ENCODE results near the gene MS4A14. TPM values are rescaled to one million over a fixed set of nuclear protein-coding genes. Genes with fewer than 3 reads are reported as not detected.
"Not testable (repeated sequence)": the region's sequence is repeated elsewhere in the genome, so short reads cannot be mapped to it uniquely, and the experiment has no call there.

The MS4A14 gene
- total RNA-seq, 6 donors from 2014 or later, result 4.0 to 35.6 (median 8.6) TPM

GRCh38 chr11:60431251-60431650 lies 35.0 kb downstream of the MS4A14 start:
- Histone ChIP-seq H3K27ac (no peak overlapping the region), H3K36me3 (no peaks in the 10 kb centered on the region), H3K4me3 (no peak overlapping the region), H3K27me3 (no peaks in the 10 kb centered on the region), H3K9me3 (no peaks in the 10 kb centered on the region), H3K4me1 (no peaks in the 10 kb centered on the region)
- no peak for ATAC-seq (ENCODE audit: low FRiP score in 2 of 2)
- TF ChIP-seq POLR2A (IDR thresholded peaks at IDR 0.05) (no peak), EP300 (IDR thresholded peaks at IDR 0.05) (no peak), POLR2AphosphoS5 (IDR thresholded peaks at IDR 0.05) (no peak)
- DNase-seq, result no peak
- 65% methylated on average over 2 of the region's 2 CpGs for WGBS, 2 donors

- H3K27ac ChIP-seq, result no peak overlapping the region
- DNase-seq (no peak), ATAC-seq (ENCODE audit: low FRiP score in 2 of 2) (no peak)
- TF ChIP-seq POLR2AphosphoS5 (IDR thresholded peaks at IDR 0.05) (no peak), POLR2A (IDR thresholded peaks at IDR 0.05) (no peak), EP300 (IDR thresholded peaks at IDR 0.05) (no peak)
- TF ChIP-seq, protein P1, sequence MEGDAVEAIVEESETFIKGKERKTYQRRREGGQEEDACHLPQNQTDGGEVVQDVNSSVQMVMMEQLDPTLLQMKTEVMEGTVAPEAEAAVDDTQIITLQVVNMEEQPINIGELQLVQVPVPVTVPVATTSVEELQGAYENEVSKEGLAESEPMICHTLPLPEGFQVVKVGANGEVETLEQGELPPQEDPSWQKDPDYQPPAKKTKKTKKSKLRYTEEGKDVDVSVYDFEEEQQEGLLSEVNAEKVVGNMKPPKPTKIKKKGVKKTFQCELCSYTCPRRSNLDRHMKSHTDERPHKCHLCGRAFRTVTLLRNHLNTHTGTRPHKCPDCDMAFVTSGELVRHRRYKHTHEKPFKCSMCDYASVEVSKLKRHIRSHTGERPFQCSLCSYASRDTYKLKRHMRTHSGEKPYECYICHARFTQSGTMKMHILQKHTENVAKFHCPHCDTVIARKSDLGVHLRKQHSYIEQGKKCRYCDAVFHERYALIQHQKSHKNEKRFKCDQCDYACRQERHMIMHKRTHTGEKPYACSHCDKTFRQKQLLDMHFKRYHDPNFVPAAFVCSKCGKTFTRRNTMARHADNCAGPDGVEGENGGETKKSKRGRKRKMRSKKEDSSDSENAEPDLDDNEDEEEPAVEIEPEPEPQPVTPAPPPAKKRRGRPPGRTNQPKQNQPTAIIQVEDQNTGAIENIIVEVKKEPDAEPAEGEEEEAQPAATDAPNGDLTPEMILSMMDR (IDR thresholded peaks at IDR 0.05), result no peak
- no peak overlapping the region for H3K4me3 ChIP-seq
- H3K36me3 ChIP-seq, result no peaks in the 10 kb centered on the region
- H3K9me3 ChIP-seq, result no peaks in the 10 kb centered on the region
- no peaks in the 10 kb centered on the region for H3K4me1 ChIP-seq
- no peaks in the 10 kb centered on the region for H3K27me3 ChIP-seq
- WGBS, 2 donors, result 71 to 75% methylated on average over 4 of the region's 4 CpGs
These were observed 37.1 kb downstream of the MS4A14 start for GRCh38 chr11:60433401-60433800.

GRCh38 chr11:60447070-60447469 lies 50.8 kb downstream of the MS4A14 start:
- ATAC-seq (ENCODE audit: low FRiP score in 2 of 2) (no peak), DNase-seq (no peak)
- Histone ChIP-seq H3K9me3 (peaks cover 0 to 3% (median 0%) of the 10 kb centered on the region in 4 donors), H3K27me3 (no peaks in the 10 kb centered on the region), H3K27ac (no peak overlapping the region), H3K4me3 (no peak overlapping the region), H3K36me3 (no peaks in the 10 kb centered on the region), H3K4me1 (peaks cover 0 to 6% (median 0%) of the 10 kb centered on the region in 4 donors)
- TF ChIP-seq, protein P1 (IDR thresholded peaks at IDR 0.05), result no peak
- no peak for TF ChIP-seq POLR2A (IDR thresholded peaks at IDR 0.05)
- TF ChIP-seq POLR2AphosphoS5 (IDR thresholded peaks at IDR 0.05), result no peak
- TF ChIP-seq EP300 (IDR thresholded peaks at IDR 0.05), result no peak

GRCh38 chr11:60447846-60448245 lies 51.6 kb downstream of the MS4A14 start:
- TF ChIP-seq, protein P1 (IDR thresholded peaks at IDR 0.05), result no peak
- TF ChIP-seq POLR2AphosphoS5 (IDR thresholded peaks at IDR 0.05) (no peak), POLR2A (IDR thresholded peaks at IDR 0.05) (no peak)
- Histone ChIP-seq H3K4me3 (no peak overlapping the region), H3K9me3 (peaks cover 0 to 3% (median 0%) of the 10 kb centered on the region in 4 donors), H3K27me3 (no peaks in the 10 kb centered on the region), H3K36me3 (no peaks in the 10 kb centered on the region), H3K4me1 (peaks cover 0 to 6% (median 0%) of the 10 kb centered on the region in 4 donors), H3K27ac (no peak overlapping the region)
- no peak for DNase-seq
- no peak for ATAC-seq (ENCODE audit: low FRiP score in 2 of 2)

GRCh38 chr11:60451185-60451584 lies 54.9 kb downstream of the MS4A14 start:
- H3K36me3 ChIP-seq; H3K4me3 ChIP-seq; H3K9me3 ChIP-seq; H3K27ac ChIP-seq; ATAC-seq (ENCODE audit: low FRiP score in 2 of 2); H3K27me3 ChIP-seq; H3K4me1 ChIP-seq: not testable (repeated sequence)
- 100% methylated on average over 1 to 13 of the region's 32 CpGs for WGBS, 2 donors
- DNase-seq, result peak in 1 of 2 donors; percentile 66

- no peak for TF ChIP-seq EP300 (IDR thresholded peaks at IDR 0.05)
- no peak for TF ChIP-seq POLR2AphosphoS5 (IDR thresholded peaks at IDR 0.05)
- TF ChIP-seq, protein P1 (IDR thresholded peaks at IDR 0.05), result no peak
- TF ChIP-seq POLR2A (IDR thresholded peaks at IDR 0.05), result no peak
- ATAC-seq (ENCODE audit: low FRiP score in 2 of 2), result no peak
- H3K27ac ChIP-seq, result no peak overlapping the region
These were observed 58.0 kb downstream of the MS4A14 start for GRCh38 chr11:60454212-60454611.

More at GRCh38 chr11:60454212-60454611, 58.0 kb downstream of the MS4A14 start:
- Histone ChIP-seq H3K4me3 (no peak overlapping the region), H3K4me1 (no peaks in the 10 kb centered on the region), H3K9me3 (peaks cover 0 to 3% (median 0%) of the 10 kb centered on the region in 4 donors), H3K27me3 (no peaks in the 10 kb centered on the region), H3K36me3 (no peaks in the 10 kb centered on the region)
- DNase-seq, result no peak
